K562 (cell line): Measurements from ENCODE around the gene MOXD1. TPM values are rescaled to one million over a fixed set of nuclear protein-coding genes. Genes with fewer than 3 reads are reported as not detected.

Experiments used
- ATAC-seq: fragments of 200-7000 bp; cut with Tn5 transposase; 3 replicates; pipeline ENCODE4 v1.9.1; 2020; ENCODE audit warnings: moderate library complexity
- BruUV-seq: library from RNA; stranded (reverse); fragments of 400-500 nt; replicated peaks from 2 replicates; lab custom pipeline; 2021; lab: Mats Ljungman, UMichigan
- CTCF ChIA-PET: fragments of 300-600 bp; formaldehyde crosslinking; extraction: SDS; loops from one replicate; lab custom pipeline; 2021; ENCODE audit warnings: low intra/inter-chr PET ratio; lab: Yijun Ruan, JAX
- POLR2A ChIA-PET: fragments of 300-600, 350-650 bp; sonication (Branson Sonifier 250); formaldehyde crosslinking; extraction: SDS; loops from one replicate; lab custom pipeline; 2021; ENCODE audit warnings: antibody characterized with exemption, inconsistent platforms; lab: Yijun Ruan, JAX
- DNase-seq, 4 experiments: peaks; one replicate each; pipeline versions ENCODE4 v3.0.0 to v3.0.0-alpha.2; 2011 to 2018; ENCODE audit warnings: low spot score in 3 of 4, mixed read lengths in 3 of 4; ENCODE audit errors: extremely low read depth in 1 of 4
- FAIRE-seq: peaks from 2 replicates; lab custom pipeline; 2011; peaks lifted over from hg19 to GRCh38; lab: Jason Lieb, UNC
- H2AFZ ChIP-seq: 2 replicates; pipeline ENCODE4 v1.6.0; 2011; ENCODE audit warnings: low read depth, low read length, control low read depth, inconsistent platforms
- H3K27ac ChIP-seq: fragments of 200-600 bp; 3 replicates; pipeline ENCODE4 v1.8.0; 2011; ENCODE audit warnings: low read depth, mild to moderate bottlenecking, control low read depth, inconsistent platforms, low read length, moderate library complexity, mixed read lengths; ENCODE audit errors: extremely low read depth
- H3K27me3 ChIP-seq, 2 experiments: fragments of 300-600 bp in 1 of 2; 2 replicates in 1 of 2; 3 replicates in 1 of 2; pipeline versions ENCODE4 v1.6.0 to v1.8.0; 2011; ENCODE audit warnings: inconsistent platforms in 2 of 2, low read length in 2 of 2, mild to moderate bottlenecking in 1 of 2, mixed read lengths in 1 of 2, moderate library complexity in 1 of 2; ENCODE audit not compliant: control insufficient read depth in 2 of 2, insufficient read depth in 2 of 2
- H3K36me3 ChIP-seq: fragments of 300-600 bp; 3 replicates; pipeline ENCODE4 v1.8.0; 2011; ENCODE audit warnings: mild to moderate bottlenecking, low read length, inconsistent platforms; ENCODE audit not compliant: control insufficient read depth, insufficient read depth
- H3K4me1 ChIP-seq, 2 experiments: fragments of 200-600 bp in 1 of 2; replicated peaks in 1 of 2; 2 replicates in 1 of 2; 3 replicates in 1 of 2; pipeline versions ENCODE4 v1.5.1 to v1.8.0; 2011; ENCODE audit warnings: inconsistent platforms in 2 of 2, low read length in 2 of 2, mild to moderate bottlenecking in 1 of 2, mixed read lengths in 1 of 2, moderate library complexity in 1 of 2; ENCODE audit not compliant: control insufficient read depth in 2 of 2, insufficient read depth in 2 of 2
- H3K4me2 ChIP-seq: 2 replicates; pipeline ENCODE4 v1.6.1; 2011; ENCODE audit warnings: low read length, control low read depth, inconsistent platforms, mixed read lengths; ENCODE audit not compliant: insufficient read depth
- H3K4me3 ChIP-seq: fragments of 200-600 bp; sonication (generic), shearing (Covaris generic); 2 replicates; pipeline ENCODE4 v1.5.1; 2016; ENCODE audit warnings: control low read depth, inconsistent platforms
- H3K79me2 ChIP-seq: fragments of 200-600 bp; 3 replicates; pipeline ENCODE4 v1.8.0; 2011; ENCODE audit warnings: low read length, inconsistent platforms; ENCODE audit not compliant: control insufficient read depth, insufficient read depth
- H3K9ac ChIP-seq, 2 experiments: 2 replicates each; pipeline versions ENCODE4 v1.6.0 to v1.6.1; 2011; ENCODE audit warnings: low read depth in 2 of 2, low read length in 2 of 2, control low read depth in 1 of 2, inconsistent platforms in 1 of 2, mild to moderate bottlenecking in 1 of 2, mixed read lengths in 1 of 2; ENCODE audit not compliant: insufficient read depth in 1 of 2
- H3K9me1 ChIP-seq: one replicate; pipeline ENCODE4 v1.6.0; 2011; ENCODE audit warnings: inconsistent platforms, mild to moderate bottlenecking, low read length, moderate library complexity; ENCODE audit not compliant: control insufficient read depth, insufficient read depth
- H3K9me3 ChIP-seq: replicated peaks from 2 replicates; pipeline ENCODE4 v1.5.1; 2011; ENCODE audit warnings: low read depth, low read length, inconsistent platforms; ENCODE audit not compliant: control insufficient read depth, insufficient read depth
- H4K20me1 ChIP-seq: replicated peaks from 2 replicates; pipeline ENCODE4 v1.6.1; 2011; ENCODE audit warnings: low read length, inconsistent platforms, mixed read lengths; ENCODE audit not compliant: control insufficient read depth, insufficient read depth
- AFF1 ChIP-seq, 2 experiments: fragments of 450-650 bp; IDR thresholded peaks; 2 replicates each; pipeline ENCODE4 v1.6.1; 2018; ENCODE audit warnings: mild to moderate bottlenecking in 2 of 2, low read depth in 1 of 2; ENCODE audit not compliant: partially characterized antibody in 2 of 2
- ARID2 ChIP-seq: fragments of 450-650 bp; IDR thresholded peaks from 2 replicates; pipeline ENCODE4 v1.6.1; 2017; ENCODE audit warnings: antibody characterized with exemption, mild to moderate bottlenecking
- FIP1L1 ChIP-seq: fragments of 200-400 bp; formaldehyde crosslinking; IDR thresholded peaks from 2 replicates; pipeline ENCODE4 v1.6.1; 2018; ENCODE audit warnings: mild to moderate bottlenecking, low read depth, low read length; ENCODE audit not compliant: poor library complexity, severe bottlenecking
- FOXJ2 ChIP-seq: fragments of 200-800 bp; sonication (Bioruptor generic); IDR thresholded peaks from 2 replicates; pipeline ENCODE4 v1.6.1; 2016; ENCODE audit warnings: missing genetic modification characterization, missing compliant biosample characterization
- HMG20A ChIP-seq: fragments of 450-650 bp; formaldehyde crosslinking; conservative IDR thresholded peaks from 2 replicates; pipeline ENCODE4 v1.4.0; 2020; ENCODE audit warnings: mild to moderate bottlenecking, mixed read lengths
- HNRNPH1 ChIP-seq: fragments of 200-400 bp; formaldehyde crosslinking; optimal IDR thresholded peaks from 2 replicates; pipeline ENCODE3; 2017; ENCODE audit warnings: low read depth, mild to moderate bottlenecking, low read length, moderate library complexity
- KLF10 ChIP-seq: fragments of 250-450 bp; sonication (Bioruptor Pico); IDR thresholded peaks from 2 replicates; pipeline ENCODE4 v1.6.1; 2021; ENCODE audit warnings: matching md5 sums
- NR2C1 ChIP-seq, 2 experiments: fragments of 450-650 bp; IDR thresholded peaks; 2 replicates each; pipeline ENCODE4 v1.6.1; 2017; ENCODE audit warnings: mild to moderate bottlenecking in 2 of 2, antibody characterized with exemption in 1 of 2, inconsistent platforms in 1 of 2, missing compliant biosample characterization in 1 of 2, missing genetic modification characterization in 1 of 2
- NRF1 ChIP-seq, 2 experiments: fragments of 450-650 bp; IDR thresholded peaks in 1 of 2; conservative IDR thresholded peaks in 1 of 2; 2 replicates each; pipeline ENCODE4 v1.6.1; 2014; ENCODE audit warnings: mild to moderate bottlenecking in 2 of 2
- RBBP5 ChIP-seq: fragments of 200-600 bp; sonication (generic); IDR thresholded peaks from 2 replicates; pipeline ENCODE4 v1.6.1; 2012; ENCODE audit warnings: borderline replicate concordance, mild to moderate bottlenecking, low read length, control low read depth, inconsistent platforms; ENCODE audit not compliant: insufficient read depth, poor library complexity, severe bottlenecking
- SMARCE1 ChIP-seq: fragments of 450-650 bp; IDR thresholded peaks from 2 replicates; pipeline ENCODE4 v1.7.1; 2016; ENCODE audit warnings: mild to moderate bottlenecking
- TOE1 ChIP-seq, 2 experiments: fragments of 450-650 bp in 1 of 2; sonication (generic) in 1 of 2; formaldehyde crosslinking in 1 of 2; IDR thresholded peaks; 2 replicates each; pipeline versions ENCODE4 v1.7.1 to v1.8.0; 2016 to 2022; ENCODE audit warnings: borderline replicate concordance in 2 of 2, mild to moderate bottlenecking in 2 of 2, antibody characterized with exemption in 1 of 2, inconsistent platforms in 1 of 2, low read depth in 1 of 2, missing genetic modification reagents in 1 of 2, moderate library complexity in 1 of 2
- ZNF384 ChIP-seq: IDR thresholded peaks from 2 replicates; pipeline ENCODE4 v1.6.1; 2012; ENCODE audit warnings: low read depth, low read length, improper control_type of control experiment
- ZNF583 ChIP-seq: fragments of 250-450 bp; sonication (Bioruptor Pico); IDR thresholded peaks from 2 replicates; pipeline ENCODE4 v1.4.0; 2020
- WGBS: fragments of 100-300 bp; shearing (Covaris generic); methylation state at CpG from one replicate; pipeline ENCODE4 v1.1.6; 2016; ENCODE audit warnings: low coverage, mixed read lengths; ENCODE audit not compliant: insufficient coverage; ENCODE audit errors: missing lambda C conversion rate; 5-methylcytosine and 5-hydroxymethylcytosine counted together
- in situ Hi-C: fragments of 300-500 bp; cut with MboI; formaldehyde crosslinking; loops from 4 replicates; pipeline ENCODE4 v1.15.0; 2018; ENCODE audit warnings: inconsistent platforms, mixed read lengths
- intact Hi-C: fragments of 100-400 bp; cut with micrococcal nuclease; formaldehyde crosslinking; loops from 2 replicates; pipeline ENCODE4 v1.14.2; 2022
- polyA plus RNA-seq, 8 experiments: library from polyadenylated mRNA; depleted of rRNA in 4 of 8; stranded (reverse) in 5 of 8; unstranded in 3 of 8; fragments of >200 nt; fragmentation: Nextera tagmentation in 2 of 8; fragmentation: Illumina TruSeq in 1 of 8; extraction: Ambion mirVana in 2 of 8; extraction: Trizol in 1 of 8; gene quantifications; 2 replicates each; pipeline versions ENCODE4 v1.2.1 to v1.2.3, GENCODE V29; 2011 to 2014; ENCODE audit warnings: inconsistent platforms in 1 of 8, missing spikeins in 1 of 8
- total RNA-seq, 7 experiments: library from RNA; depleted of rRNA in 6 of 7; stranded (reverse); fragments of >200 nt in 6 of 7; fragmentation: Illumina TruSeq in 2 of 7; extraction: Trizol in 2 of 7; gene quantifications; 2 replicates each; pipeline versions ENCODE4 v1.2.1 to v1.2.3, GENCODE V29; 2011 to 2021; ENCODE audit warnings: low replicate concordance in 1 of 7
- TF ChIP-seq, protein P1 (sequence below): sonication (generic); formaldehyde crosslinking; IDR thresholded peaks from 2 replicates; pipeline ENCODE4 v1.8.0; 2022; ENCODE audit warnings: mild to moderate bottlenecking, missing genetic modification reagents

The MOXD1 gene
- total and polyA plus RNA-seq, 9 of the 15 experiments (the other 6 are each of a cell fraction or from before 2014, with no cell fraction given) = not detected

DNA sequence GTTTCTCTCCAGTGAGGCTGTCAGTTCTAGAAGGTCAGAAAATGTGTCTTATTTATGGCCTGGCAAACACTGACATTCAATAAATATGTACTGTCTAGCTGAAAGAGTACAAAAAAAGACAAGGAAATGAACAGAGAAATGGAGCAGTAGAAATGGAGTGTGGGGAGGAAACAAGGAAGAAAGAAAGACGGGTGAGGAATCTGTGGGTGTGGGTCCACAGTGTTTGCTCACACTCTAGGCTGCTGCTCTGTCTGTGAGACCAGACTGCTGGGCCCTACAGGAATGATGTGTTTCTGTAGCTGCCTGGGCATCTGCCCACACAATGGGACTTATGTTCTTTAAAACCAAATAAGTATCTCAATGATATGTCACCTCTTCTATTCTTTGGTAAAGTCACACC, 114.2 kb downstream of the MOXD1 start (continued):
- TF ChIP-seq TOE1 (IDR thresholded peaks at IDR 0.05; ENCODE audit: borderline replicate concordance) (no peak), TOE1 (CRISPR knock-in tag; IDR thresholded peaks at IDR 0.05; ENCODE audit: borderline replicate concordance, low read depth) (no peak), ZNF384 (no peak), HNRNPH1 (no peak), ZNF583 (CRISPR knock-in tag) (no peak), FIP1L1 (no peak), HMG20A (CRISPR knock-in tag) (no peak), RBBP5 (no peak), NRF1 (conservative IDR thresholded peaks at IDR 0.05 in 1 of 2, IDR thresholded peaks at IDR 0.05 in 1 of 2) (no peak), KLF10 (no peak), FOXJ2 (tag) (no peak)

DNA sequence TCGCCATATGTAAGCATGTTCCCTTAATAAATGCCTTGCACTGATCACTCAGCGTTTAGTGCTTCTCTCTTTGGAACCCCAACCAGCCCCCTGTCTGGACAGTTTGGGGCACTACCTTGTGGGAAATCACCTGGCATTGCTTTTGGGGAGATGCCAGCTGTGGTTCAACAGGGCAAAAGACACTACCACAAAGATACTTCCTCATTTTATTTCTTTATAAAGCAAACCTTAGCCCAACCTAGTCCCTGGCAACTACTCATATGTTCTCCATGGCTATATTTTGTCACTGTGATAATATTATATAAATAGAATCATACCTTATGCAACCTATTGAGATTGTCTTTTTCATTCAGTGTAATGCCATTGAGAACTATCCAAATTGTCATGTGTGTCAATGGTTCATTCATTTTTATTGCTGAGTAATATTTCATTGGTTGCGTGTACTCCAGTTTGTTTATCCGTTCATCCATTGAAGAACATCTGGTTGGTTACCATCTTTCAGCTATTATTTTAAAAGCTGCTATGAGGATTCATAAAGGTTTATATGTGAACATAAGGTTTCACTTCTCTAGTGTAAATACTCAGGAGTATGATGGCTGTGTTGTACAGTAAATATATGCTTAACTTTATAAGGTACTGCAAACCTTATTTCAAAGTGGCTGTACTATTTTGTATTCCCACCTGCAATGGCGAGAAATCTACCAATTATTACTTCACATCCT, 114.8 kb downstream of the MOXD1 start:
- in situ Hi-C loops (loop anchor here (25.0 kb wide), 1 partner anchor 476 kb away; the partner anchor contains the start of gene VNN2), intact Hi-C loops (no loop called here)
- Histone ChIP-seq H3K27me3 (no peaks in the 10 kb centered on the region), H4K20me1 (no peaks in the 10 kb centered on the region), H3K36me3 (no peaks in the 10 kb centered on the region), H3K9me3 (no peaks in the 10 kb centered on the region), H3K4me1 (no peaks in the 10 kb centered on the region), H3K9me1 (no peaks in the 10 kb centered on the region), H3K27ac (no peak overlapping the region), H3K79me2 (no peaks in the 10 kb centered on the region), H2AFZ (no peak overlapping the region), H3K4me2 (no peak overlapping the region), H3K9ac (no peak overlapping the region), H3K4me3 (no peak overlapping the region)
- ChIA-PET CTCF (no interaction called here), POLR2A (no interaction called here)
- ATAC-seq (no peak), FAIRE-seq (no peak), DNase-seq (no peak)
- WGBS = 4% methylated on average over 5 of the region's 5 CpGs
- no TSS peak for BruUV-seq
- no peak for TF ChIP-seq ARID2
- TF ChIP-seq AFF1 (IDR thresholded peaks at IDR 0.05; ENCODE audit: low read depth in 1 of 2, partially characterized antibody in 2 of 2) = no peak
- TF ChIP-seq NR2C1 (IDR thresholded peaks at IDR 0.05) = no peak
- no peak for TF ChIP-seq NR2C1 (tag; IDR thresholded peaks at IDR 0.05)
- TF ChIP-seq, protein P1, sequence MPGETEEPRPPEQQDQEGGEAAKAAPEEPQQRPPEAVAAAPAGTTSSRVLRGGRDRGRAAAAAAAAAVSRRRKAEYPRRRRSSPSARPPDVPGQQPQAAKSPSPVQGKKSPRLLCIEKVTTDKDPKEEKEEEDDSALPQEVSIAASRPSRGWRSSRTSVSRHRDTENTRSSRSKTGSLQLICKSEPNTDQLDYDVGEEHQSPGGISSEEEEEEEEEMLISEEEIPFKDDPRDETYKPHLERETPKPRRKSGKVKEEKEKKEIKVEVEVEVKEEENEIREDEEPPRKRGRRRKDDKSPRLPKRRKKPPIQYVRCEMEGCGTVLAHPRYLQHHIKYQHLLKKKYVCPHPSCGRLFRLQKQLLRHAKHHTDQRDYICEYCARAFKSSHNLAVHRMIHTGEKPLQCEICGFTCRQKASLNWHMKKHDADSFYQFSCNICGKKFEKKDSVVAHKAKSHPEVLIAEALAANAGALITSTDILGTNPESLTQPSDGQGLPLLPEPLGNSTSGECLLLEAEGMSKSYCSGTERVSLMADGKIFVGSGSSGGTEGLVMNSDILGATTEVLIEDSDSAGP (CRISPR knock-in tag) = no peak
- TF ChIP-seq SMARCE1 = no peak
